ENCODE measurements around the gene TNFRSF19.
A peak's percentile ranks its signal among the peaks of the same experiment; 100 is the strongest.
"Not testable (repeated sequence)": the region's sequence is repeated elsewhere in the genome, so short reads cannot be mapped to it uniquely, and the experiment has no call there.

TNFRSF19 gene

GRCh38 chr13:23672616-23673015 is 102.4 kb downstream of the TNFRSF19 start:
- no peak for TF ChIP-seq CREB5 (CRISPR knock-in tag; IDR thresholded peaks at IDR 0.05; ENCODE audit: low read depth)
- no peak for TF ChIP-seq ZNF8 (CRISPR knock-in tag; IDR thresholded peaks at IDR 0.05)
- no peak for TF ChIP-seq ZC3H10 (CRISPR knock-in tag; IDR thresholded peaks at IDR 0.05)
- TF ChIP-seq ESRRG (CRISPR knock-in tag; IDR thresholded peaks at IDR 0.05) = no peak
- no peak for TF ChIP-seq CSRNP3 (CRISPR knock-in tag; IDR thresholded peaks at IDR 0.05)
- TF ChIP-seq BACH2 (CRISPR knock-in tag; IDR thresholded peaks at IDR 0.05; ENCODE audit: borderline replicate concordance) = no peak
- no peak for ATAC-seq

- TF ChIP-seq ZFP3 (CRISPR knock-in tag; IDR thresholded peaks at IDR 0.05) = no peak
- peak; percentile 51; the same call in 1 of the 2 replicates for TF ChIP-seq TOX (CRISPR knock-in tag; IDR thresholded peaks at IDR 0.05; ENCODE audit: borderline replicate concordance)
- ATAC-seq = peak; percentile 96
Measured at GRCh38 chr13:23673354-23673753, 103.1 kb downstream of the TNFRSF19 start.

GRCh38 chr13:23673867-23674605 is 103.8 kb downstream of the TNFRSF19 start:
- ATAC-seq = peak; percentile 44
- TF ChIP-seq TSHZ2 (CRISPR knock-in tag; IDR thresholded peaks at IDR 0.05) (no peak), CSDC2 (CRISPR knock-in tag; IDR thresholded peaks at IDR 0.05) (no peak), ZFP30 (CRISPR knock-in tag; IDR thresholded peaks at IDR 0.05) (no peak), ARNTL (CRISPR knock-in tag; IDR thresholded peaks at IDR 0.05; ENCODE audit: borderline replicate concordance, low read depth) (no peak), ESRRG (CRISPR knock-in tag; IDR thresholded peaks at IDR 0.05) (no peak), PPARA (CRISPR knock-in tag; IDR thresholded peaks at IDR 0.05; ENCODE audit: borderline replicate concordance) (no peak), CSRNP3 (CRISPR knock-in tag; IDR thresholded peaks at IDR 0.05) (no peak), OSR1 (CRISPR knock-in tag; IDR thresholded peaks at IDR 0.05) (no peak), CREB5 (CRISPR knock-in tag; IDR thresholded peaks at IDR 0.05; ENCODE audit: low read depth) (no peak), ISL1 (CRISPR knock-in tag; IDR thresholded peaks at IDR 0.05) (no peak), GLIS3 (CRISPR knock-in tag; IDR thresholded peaks at IDR 0.05) (no peak)

GRCh38 chr13:23674795-23675640 is 104.8 kb downstream of the TNFRSF19 start:
- no peak for TF ChIP-seq ZNF8 (CRISPR knock-in tag; IDR thresholded peaks at IDR 0.05)
- ATAC-seq = no peak

GRCh38 chr13:23677679-23678288 is 107.6 kb downstream of the TNFRSF19 start:
- ATAC-seq = not testable (repeated sequence)
